Stimulated activated CD4-positive, alpha-beta T cell treated with anti-CD3 and anti-CD28 coated beads, Interleukin-4, amount 100 ng/mL, for 48 hours (primary cell): ENCODE measurements around the gene SF3B1.
"Not testable (repeated sequence)": the region's sequence is repeated elsewhere in the genome, so short reads cannot be mapped to it uniquely, and the experiment has no call there.

Experiments
- DNase-seq, 2 donors: peaks; one replicate each; pipeline ENCODE4 v3.0.0-alpha.2; 2020; ENCODE audit warnings: low read depth in 2 of 2

Gene SF3B1

DNA sequence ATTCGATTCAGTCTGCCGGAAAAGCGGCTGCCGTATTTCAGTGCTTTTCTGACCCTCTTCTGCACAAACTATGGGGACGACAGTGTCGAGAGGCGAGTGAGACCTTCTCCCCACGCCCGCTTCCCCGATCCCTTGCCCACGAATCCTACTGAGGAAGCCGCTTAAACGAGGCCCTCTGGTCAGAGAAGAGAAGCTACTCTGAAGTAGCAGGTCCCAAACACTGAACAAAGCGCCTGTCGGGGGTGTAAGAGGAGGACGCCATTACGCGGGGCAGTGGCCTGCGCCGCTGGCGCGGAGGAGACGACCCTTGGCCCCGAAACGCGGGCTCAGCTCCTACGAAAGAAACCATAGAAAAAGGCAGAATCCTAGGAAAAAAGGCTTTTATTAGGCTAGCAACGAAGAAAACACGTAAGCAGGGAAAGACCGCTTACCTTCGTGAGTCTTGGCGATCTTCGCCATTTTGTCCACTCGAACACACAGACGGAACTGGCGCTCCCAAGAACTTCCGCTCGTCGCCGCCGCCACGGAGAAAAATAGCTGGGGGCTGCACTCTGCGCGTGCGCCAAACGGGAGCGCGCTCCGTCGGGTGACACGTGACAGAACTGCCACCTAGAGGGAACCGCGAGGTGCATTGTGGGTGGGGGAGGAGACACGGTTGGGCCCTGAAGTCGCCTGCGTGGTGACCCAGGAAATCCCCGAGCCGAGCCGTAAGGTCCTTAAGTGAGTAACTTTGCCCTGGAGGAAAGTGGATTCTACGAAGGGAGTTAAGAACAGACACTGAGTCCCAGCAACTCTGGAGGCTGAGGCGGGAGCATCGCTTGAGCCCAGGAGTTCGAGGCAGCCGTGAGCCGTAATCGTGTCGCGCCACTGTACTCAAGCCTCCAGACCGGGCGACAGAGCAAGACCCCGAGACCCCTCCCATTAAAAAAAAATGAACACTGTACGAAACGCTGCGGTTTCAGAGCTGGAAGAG, at the start of gene SF3B1:
TSS of gene SF3B1 (minus strand) at position 488 of the 973 bp plus-strand sequence. CDS start at position 459, 29 bp downstream.
- peak; percentile 95 to 99 for DNase-seq

DNA sequence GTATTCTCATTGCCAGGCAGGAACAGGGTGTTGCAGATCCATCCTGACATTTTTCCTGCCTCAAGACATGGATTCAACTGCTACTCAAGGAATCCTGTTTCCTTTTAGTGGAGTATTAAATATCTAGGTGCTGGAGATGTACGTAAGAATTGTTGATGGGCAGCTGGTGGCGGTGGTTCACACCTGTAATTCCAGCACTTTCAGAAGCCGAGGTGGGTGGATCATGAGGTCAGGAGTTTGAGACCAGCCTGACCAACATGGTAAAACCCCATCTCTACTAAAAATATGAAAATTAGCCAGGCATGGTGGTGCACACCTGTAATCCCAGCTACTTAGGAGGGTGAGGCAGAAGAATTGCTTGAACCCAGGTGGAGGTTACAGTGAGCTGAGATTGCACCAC, 49.4 kb upstream of the SF3B1 start:
- DNase-seq = not testable (repeated sequence)

DNA sequence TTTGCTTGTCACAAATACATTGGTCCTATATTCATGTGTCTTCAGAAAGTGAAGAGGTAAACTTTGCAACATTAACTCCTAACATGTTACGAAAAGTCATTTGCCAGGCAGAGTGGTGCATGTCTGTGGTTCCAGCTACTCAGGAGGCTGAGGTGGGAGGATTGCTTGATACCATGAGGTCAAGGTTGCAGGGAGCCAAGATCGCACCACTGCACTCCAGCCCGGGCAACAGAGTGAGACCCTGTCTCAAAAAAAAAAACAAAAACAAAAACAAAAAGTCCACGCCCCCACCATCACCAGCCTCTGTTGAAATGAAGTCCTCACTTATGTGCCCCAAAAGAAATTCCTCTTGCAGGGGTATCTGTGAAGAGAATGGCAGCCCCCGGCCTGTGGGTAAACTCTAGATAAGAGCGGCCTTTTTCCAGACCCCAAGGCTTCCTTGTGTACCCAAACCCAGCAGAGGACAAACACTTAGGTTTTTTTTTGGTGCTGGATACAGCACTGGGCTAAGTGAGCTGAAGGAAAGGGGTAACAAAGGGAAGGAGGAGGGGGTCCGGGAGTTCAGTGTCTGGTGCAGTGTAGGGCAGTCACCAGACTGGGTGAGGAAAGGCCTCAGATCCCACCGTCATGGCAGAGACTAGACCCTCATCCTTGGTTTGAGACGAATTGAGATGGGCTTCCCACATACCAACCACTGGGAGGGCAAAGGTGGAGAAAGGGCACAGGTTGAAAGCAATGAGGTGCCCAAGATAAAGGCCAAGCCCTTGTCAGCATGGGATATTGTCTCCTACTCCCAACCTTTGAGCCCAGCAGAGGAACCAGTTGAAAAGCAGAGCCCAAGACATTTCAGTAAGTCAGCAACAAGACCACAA, 45.6 kb upstream of the SF3B1 start:
- DNase-seq = no peak

GRCh38 chr2:197477797-197478196, 43.0 kb upstream of the SF3B1 start:
- no peak for DNase-seq

GRCh38 chr2:197472166-197472565, 37.3 kb upstream of the SF3B1 start:
- no peak for DNase-seq

GRCh38 chr2:197464175-197464574, 29.3 kb upstream of the SF3B1 start:
- no peak for DNase-seq

GRCh38 chr2:197461057-197461456, 26.2 kb upstream of the SF3B1 start:
- DNase-seq = no peak

GRCh38 chr2:197460649-197461048, 25.8 kb upstream of the SF3B1 start:
- DNase-seq = no peak

- DNase-seq = no peak
Observed at GRCh38 chr2:197455428-197455827, 20.6 kb upstream of the SF3B1 start.

DNA sequence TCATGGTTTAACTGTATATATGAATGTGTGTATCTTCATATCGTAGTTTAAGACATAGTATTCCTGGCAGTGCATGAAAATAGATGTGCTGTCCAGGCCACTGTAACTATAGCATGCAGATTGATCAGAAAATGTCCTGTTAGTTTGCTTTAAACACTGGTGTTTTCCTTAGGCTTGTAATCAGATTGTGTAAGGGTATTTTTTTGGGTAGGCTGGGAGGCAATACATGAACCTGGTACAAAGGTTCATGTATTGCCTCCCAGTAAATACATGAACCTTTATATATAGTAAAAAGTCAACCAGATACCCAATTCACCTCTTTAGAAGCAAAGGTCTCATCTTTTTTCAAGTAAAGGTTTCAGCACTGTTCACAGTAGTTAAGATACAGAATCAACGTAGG, 20.1 kb upstream of the SF3B1 start:
- DNase-seq = no peak

GRCh38 chr2:197453914-197454398, 19.1 kb upstream of the SF3B1 start:
- DNase-seq = no peak

DNA sequence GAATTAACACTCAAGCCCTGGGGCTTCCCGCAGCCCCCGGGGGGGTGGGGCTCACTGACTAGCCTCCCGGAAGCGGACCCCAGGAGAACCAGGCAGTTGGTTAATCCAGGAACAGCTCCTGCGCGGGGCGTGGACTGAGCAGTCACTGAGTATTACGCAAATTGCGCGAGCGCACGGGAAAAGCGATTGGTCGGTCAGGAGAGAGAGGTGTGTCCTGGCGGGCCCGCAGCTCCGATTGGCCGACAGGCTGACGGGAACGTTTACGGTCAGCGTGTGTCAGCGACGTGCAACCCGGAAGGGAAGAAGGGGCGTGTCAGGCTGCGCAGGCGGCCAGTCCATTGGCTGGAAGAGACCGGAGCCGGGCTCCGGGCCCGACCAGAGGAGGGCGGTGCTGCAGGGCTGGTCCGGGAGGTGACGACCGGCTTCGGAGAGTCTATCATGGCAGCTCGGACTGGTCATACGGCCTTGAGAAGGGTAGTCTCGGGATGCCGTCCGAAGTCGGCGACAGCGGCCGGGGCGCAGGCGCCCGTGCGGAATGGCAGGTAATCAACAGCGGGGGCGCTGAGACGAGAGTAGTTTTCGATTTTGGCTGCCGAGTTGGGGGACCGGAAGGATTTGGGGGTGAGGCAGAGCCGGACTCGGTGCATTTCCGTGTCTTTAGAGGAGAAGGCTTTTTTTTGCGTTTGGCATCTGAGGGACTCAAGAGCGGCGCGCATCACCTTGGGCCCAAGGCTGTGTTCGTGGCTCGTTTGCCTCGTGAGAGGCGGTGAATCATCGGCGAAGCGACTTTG, 18.5 kb upstream of the SF3B1 start, which contains the start of gene COQ10B:
TSS of gene COQ10B (plus strand) at position 430 of the 791 bp plus-strand sequence. CDS start at position 439, 9 bp downstream.
- peak; percentile 93 to 98 for DNase-seq

DNA sequence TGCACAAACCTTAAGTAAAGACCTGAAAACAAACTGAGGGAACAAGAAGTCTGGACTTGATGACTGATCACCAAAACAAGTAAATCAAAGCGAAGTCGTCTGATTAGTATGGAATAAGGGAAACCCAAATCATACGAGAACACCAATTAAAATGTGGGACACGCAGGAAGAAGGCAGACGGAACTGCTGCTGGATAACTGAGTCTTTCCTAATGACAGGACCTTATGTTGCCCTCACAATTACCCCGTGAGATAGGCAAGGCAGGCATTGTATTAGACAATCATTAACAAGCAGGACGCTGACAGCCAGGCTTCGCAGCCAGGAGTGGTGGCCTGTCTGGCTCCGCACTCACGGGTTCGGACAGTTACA, 17.9 kb upstream of the SF3B1 start:
- DNase-seq = no peak

- DNase-seq = not testable (repeated sequence)
Observed at GRCh38 chr2:197450935-197451358, 16.1 kb upstream of the SF3B1 start.

- DNase-seq = no peak
Observed at GRCh38 chr2:197450465-197450864, 15.6 kb upstream of the SF3B1 start.

- no peak for DNase-seq
Observed at GRCh38 chr2:197446844-197447243, 12.0 kb upstream of the SF3B1 start.

- no peak for DNase-seq
Observed at GRCh38 chr2:197445746-197446145, 10.9 kb upstream of the SF3B1 start.

GRCh38 chr2:197442857-197443256, 8.0 kb upstream of the SF3B1 start:
- no peak for DNase-seq

DNA sequence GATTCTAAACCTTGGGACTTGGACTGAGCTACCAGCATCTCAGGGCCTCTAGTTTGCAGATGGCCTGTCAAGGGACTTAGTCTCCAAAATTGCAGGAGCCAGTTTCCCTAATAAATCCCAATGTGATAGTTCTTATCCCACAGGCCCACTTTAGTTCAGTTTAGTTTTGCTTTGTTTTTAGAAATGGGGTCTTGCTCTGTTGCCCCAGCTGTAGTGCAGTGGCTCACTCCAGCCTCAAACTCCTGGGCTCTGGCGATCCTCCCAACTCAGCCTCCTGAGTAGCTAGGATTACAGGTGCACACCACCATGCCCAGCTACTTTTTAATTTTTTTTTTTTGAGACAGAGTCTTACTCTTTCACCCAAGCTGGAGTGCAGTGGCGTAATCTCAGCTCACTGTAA, 2.6 kb upstream of the SF3B1 start:
- DNase-seq = no peak

DNA sequence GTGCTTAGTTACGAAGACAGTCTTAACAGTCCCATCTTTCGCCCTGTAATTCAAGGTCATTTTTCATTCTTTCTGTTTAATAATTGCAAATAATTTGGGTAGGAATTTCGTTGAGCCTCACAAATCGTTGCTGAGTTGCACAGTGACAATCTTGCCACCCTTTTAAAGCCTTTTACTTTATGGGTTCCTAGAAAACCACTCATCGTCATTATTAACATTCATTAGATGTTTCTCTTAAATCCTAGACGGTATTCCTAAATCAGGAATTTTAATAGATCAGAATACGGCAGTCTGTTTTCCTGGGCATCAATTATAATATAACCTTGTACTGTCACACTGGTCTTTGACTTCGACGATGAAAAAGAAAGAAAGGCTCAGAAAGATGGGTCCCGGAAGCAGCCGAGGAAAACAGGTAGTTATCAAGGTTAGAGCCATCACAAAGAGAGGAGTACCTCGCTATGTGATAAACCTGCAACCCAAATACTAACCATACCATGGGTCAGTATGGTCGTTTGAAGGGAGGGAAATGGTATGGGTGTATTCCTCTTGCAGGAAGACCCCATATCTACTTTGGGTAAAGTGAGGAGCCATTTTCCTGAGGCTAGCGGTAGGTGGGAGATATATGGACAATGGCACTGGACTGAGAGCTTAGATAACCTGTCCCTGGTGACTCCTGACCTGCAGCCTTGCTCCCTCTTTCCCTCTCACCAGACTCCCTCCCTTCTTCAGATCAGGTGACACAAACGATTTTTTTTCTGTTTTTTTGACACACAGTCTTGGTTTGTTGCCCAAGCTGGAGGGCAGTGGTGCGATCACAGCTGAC, 981 bp upstream of the SF3B1 start:
- DNase-seq = no peak
